Measurements from ENCODE around the gene ASXL1. TPM values are rescaled to one million over a fixed set of nuclear protein-coding genes. Genes with fewer than 3 reads are reported as not detected.
A peak's percentile ranks its signal among the peaks of the same experiment; 100 is the strongest.

Gene ASXL1
- total and polyA plus RNA-seq, 8 donors = 32.9 to 57.7 (median 38.0) TPM

GRCh38 chr20:32387252-32387651, 29.1 kb downstream of the ASXL1 start:
- WGBS, 2 donors = 87 to 90% methylated on average over 2 of the region's 2 CpGs
- no peak overlapping the region for H3K27ac ChIP-seq
- no peak for ATAC-seq
- DNase-seq = no peak
- H3K4me1 ChIP-seq = peaks cover 3 to 13% (median 5%) of the 10 kb centered on the region in 3 donors
- peaks cover 0 to 3% (median 0%) of the 10 kb centered on the region in 3 donors for H3K36me3 ChIP-seq
- intact Hi-C loops (cut with DNase I) = no loop called here
- no peaks in the 10 kb centered on the region for H3K27me3 ChIP-seq
- no peak for FAIRE-seq
- H3K4me3 ChIP-seq = no peak overlapping the region
- H3K9me3 ChIP-seq = no peaks in the 10 kb centered on the region
- no peak for TF ChIP-seq CTCF (IDR thresholded peaks at IDR 0.05)

GRCh38 chr20:32391003-32391402, 32.9 kb downstream of the ASXL1 start:
- Histone ChIP-seq H3K27ac (peak overlapping the region in 2 of 4 donors; percentile 10 to 50), H3K9me3 (no peaks in the 10 kb centered on the region), H3K27me3 (no peaks in the 10 kb centered on the region), H3K4me1 (peaks cover 1 to 4% (median 3%) of the 10 kb centered on the region in 3 donors), H3K4me3 (no peak overlapping the region), H3K36me3 (peaks cover 0 to 3% (median 0%) of the 10 kb centered on the region in 3 donors)
- WGBS, 2 donors = 79 to 86% methylated on average over 2 of the region's 2 CpGs
- FAIRE-seq = no peak
- ATAC-seq = peak; percentile 48 to 82 (median 68)
- no peak for DNase-seq
- intact Hi-C loops (cut with DNase I) = no loop called here
- no peak for TF ChIP-seq CTCF (IDR thresholded peaks at IDR 0.05)

- no peaks in the 10 kb centered on the region for H3K9me3 ChIP-seq
- peaks cover 0 to 3% (median 0%) of the 10 kb centered on the region in 3 donors for H3K36me3 ChIP-seq
- no peaks in the 10 kb centered on the region for H3K27me3 ChIP-seq
- ATAC-seq (no peak), DNase-seq (no peak), FAIRE-seq (no peak)
- H3K4me3 ChIP-seq = no peak overlapping the region
- 94 to 96% methylated on average over 3 of the region's 3 CpGs for WGBS, 2 donors
- peaks cover 0 to 3% (median 0%) of the 10 kb centered on the region in 3 donors for H3K4me1 ChIP-seq
- no peak overlapping the region for H3K27ac ChIP-seq
- TF ChIP-seq CTCF (IDR thresholded peaks at IDR 0.05) = no peak
- intact Hi-C loops (cut with DNase I) = no loop called here
Observed at GRCh38 chr20:32395066-32395465, 36.9 kb downstream of the ASXL1 start.

- no peaks in the 10 kb centered on the region for H3K9me3 ChIP-seq
- no peak overlapping the region for H3K27ac ChIP-seq
- DNase-seq = no peak
- peak in 1 of 4 donors; percentile 20 for ATAC-seq
- 63 to 88% methylated on average over 3 of the region's 3 CpGs for WGBS, 2 donors
- TF ChIP-seq CTCF (IDR thresholded peaks at IDR 0.05) = no peak
- no peaks in the 10 kb centered on the region for H3K36me3 ChIP-seq
- H3K27me3 ChIP-seq = no peaks in the 10 kb centered on the region
- no peaks in the 10 kb centered on the region for H3K4me1 ChIP-seq
- no peak for FAIRE-seq
- intact Hi-C loops (cut with DNase I) = no loop called here
- no peak overlapping the region for H3K4me3 ChIP-seq
Observed at GRCh38 chr20:32396646-32397160, 38.6 kb downstream of the ASXL1 start.

- H3K9me3 ChIP-seq = no peaks in the 10 kb centered on the region
- ATAC-seq (no peak), DNase-seq (no peak), FAIRE-seq (no peak)
- H3K27ac ChIP-seq = no peak overlapping the region
- H3K4me3 ChIP-seq = no peak overlapping the region
- intact Hi-C loops (cut with DNase I) = no loop called here
- H3K4me1 ChIP-seq = no peaks in the 10 kb centered on the region
- TF ChIP-seq CTCF (IDR thresholded peaks at IDR 0.05) = no peak
- no peaks in the 10 kb centered on the region for H3K36me3 ChIP-seq
- no peaks in the 10 kb centered on the region for H3K27me3 ChIP-seq
- WGBS, 2 donors = 88 to 94% methylated on average over 11 of the region's 11 CpGs
Observed at GRCh38 chr20:32397567-32398084, 39.5 kb downstream of the ASXL1 start.

All from pancreas (tissue), 10 donors.